ENCODE measurements around the gene HGFAC.
"Not testable (repeated sequence)": the region's sequence is repeated elsewhere in the genome, so short reads cannot be mapped to it uniquely, and the experiment has no call there.

The HGFAC gene

GRCh38 chr4:3450643-3451042 is 8.9 kb downstream of the HGFAC start:
- DNase-seq (ENCODE audit: low read depth): no peak
- TF ChIP-seq CTCF (IDR thresholded peaks at IDR 0.05; ENCODE audit: control insufficient read depth, insufficient read depth, low read depth, low read length, missing control alignments): no peak
- H3K4me3 ChIP-seq (ENCODE audit: control insufficient read depth, low read depth, low read length): no peak overlapping the region

- H3K4me3 ChIP-seq (ENCODE audit: control insufficient read depth, low read depth, low read length): no peak overlapping the region
- no peak for DNase-seq (ENCODE audit: low read depth)
- TF ChIP-seq CTCF (IDR thresholded peaks at IDR 0.05; ENCODE audit: control insufficient read depth, insufficient read depth, low read depth, low read length, missing control alignments): no peak
These were observed 10.2 kb downstream of the HGFAC start for GRCh38 chr4:3451956-3452355.

- TF ChIP-seq CTCF (IDR thresholded peaks at IDR 0.05; ENCODE audit: control insufficient read depth, insufficient read depth, low read depth, low read length, missing control alignments): peak; percentile 36
- DNase-seq (ENCODE audit: low read depth): no peak
These were observed 10.6 kb downstream of the HGFAC start for GRCh38 chr4:3452376-3452775.

GRCh38 chr4:3455596-3455995 is 13.8 kb downstream of the HGFAC start:
- DNase-seq (ENCODE audit: low read depth); H3K4me3 ChIP-seq (ENCODE audit: control insufficient read depth, low read depth, low read length): not testable (repeated sequence)

More at GRCh38 chr4:3452376-3452775, 10.6 kb downstream of the HGFAC start:
- no peak overlapping the region for H3K4me3 ChIP-seq (ENCODE audit: control insufficient read depth, low read depth, low read length)

- no peak for TF ChIP-seq CTCF (IDR thresholded peaks at IDR 0.05; ENCODE audit: control insufficient read depth, insufficient read depth, low read depth, low read length, missing control alignments)
- H3K4me3 ChIP-seq (ENCODE audit: control insufficient read depth, low read depth, low read length): no peak overlapping the region
- no peak for DNase-seq (ENCODE audit: low read depth)
These were observed 16.6 kb downstream of the HGFAC start for GRCh38 chr4:3458371-3458770.

- not testable (repeated sequence) for DNase-seq (ENCODE audit: low read depth); H3K4me3 ChIP-seq (ENCODE audit: control insufficient read depth, low read depth, low read length)
These were observed 17.4 kb downstream of the HGFAC start for GRCh38 chr4:3459156-3459555.

- no peak for TF ChIP-seq CTCF (IDR thresholded peaks at IDR 0.05; ENCODE audit: control insufficient read depth, insufficient read depth, low read depth, low read length, missing control alignments)
- no peak for DNase-seq (ENCODE audit: low read depth)
- H3K4me3 ChIP-seq (ENCODE audit: control insufficient read depth, low read depth, low read length): no peak overlapping the region
These were observed 19.2 kb downstream of the HGFAC start for GRCh38 chr4:3460926-3461325.

- no peak for TF ChIP-seq CTCF (IDR thresholded peaks at IDR 0.05; ENCODE audit: control insufficient read depth, insufficient read depth, low read depth, low read length, missing control alignments)
- DNase-seq (ENCODE audit: low read depth): no peak
- H3K4me3 ChIP-seq (ENCODE audit: control insufficient read depth, low read depth, low read length): no peak overlapping the region
These were observed 19.9 kb downstream of the HGFAC start for GRCh38 chr4:3461515-3462291.
